ENCODE data around the gene CTNNA3.

- no peak for TF ChIP-seq POLR2A (IDR thresholded peaks at IDR 0.05)
- TF ChIP-seq CTCF (IDR thresholded peaks at IDR 0.05), result no peak
- TF ChIP-seq POLR2AphosphoS5 (IDR thresholded peaks at IDR 0.05), result no peak
Observed at GRCh38 chr10:67402620-67403019, 293.4 kb downstream of the CTNNA3 start.
